HepG2 (cell line): ENCODE data around the gene SUSD6. TPM values are rescaled to one million over a fixed set of nuclear protein-coding genes. Genes with fewer than 3 reads are reported as not detected.
A peak's percentile ranks its signal among the peaks of the same experiment; 100 is the strongest.

Experiments
- FOXP1 ChIP-seq, 2 experiments: fragments of 450-650 bp in 1 of 2; IDR thresholded peaks; 2 replicates each; pipeline ENCODE4 v1.6.1; 2017 to 2018; ENCODE audit warnings: antibody characterized with exemption in 1 of 2
- HNF4A ChIP-seq: sonication (generic); formaldehyde crosslinking; IDR thresholded peaks from 2 replicates; pipeline ENCODE4 v1.4.0; 2020; ENCODE audit warnings: missing genetic modification reagents
- NR2F6 ChIP-seq, 2 experiments: IDR thresholded peaks; 2 replicates each; pipeline ENCODE4 v1.6.1; 2016; ENCODE audit warnings: antibody characterized with exemption in 1 of 2, mild to moderate bottlenecking in 1 of 2
- POGZ ChIP-seq: sonication (generic); formaldehyde crosslinking; IDR thresholded peaks from 2 replicates; pipeline ENCODE4 v1.4.0; 2020; ENCODE audit warnings: mild to moderate bottlenecking, missing genetic modification reagents
- RAD21 ChIP-seq: fragments of 450-650 bp; formaldehyde crosslinking; IDR thresholded peaks from 2 replicates; pipeline ENCODE4 v1.5.0; 2020; ENCODE audit warnings: mild to moderate bottlenecking
- YEATS2 ChIP-seq: sonication (generic); formaldehyde crosslinking; IDR thresholded peaks from 2 replicates; pipeline ENCODE4 v1.4.0; 2020; ENCODE audit warnings: missing genetic modification reagents, borderline replicate concordance
- polyA plus RNA-seq, 8 experiments: library from polyadenylated mRNA; depleted of rRNA in 3 of 8; stranded (reverse) in 7 of 8; unstranded in 1 of 8; fragments of >200 nt; fragmentation: Illumina TruSeq in 4 of 8; extraction: Trizol in 4 of 8; gene quantifications; 2 replicates each; pipeline versions ENCODE4 v1.2.1 to v1.2.3, GENCODE V29; 2011 to 2016; ENCODE audit warnings: low read depth in 4 of 8, missing spikeins in 1 of 8, mixed read lengths in 1 of 8; ENCODE audit not compliant: insufficient read depth in 1 of 8
- total RNA-seq, 5 experiments: library from RNA; depleted of rRNA; stranded (reverse); fragments of >200 nt; fragmentation: Illumina TruSeq; extraction: Trizol; gene quantifications; 2 replicates each; pipeline ENCODE4 v1.2.3, GENCODE V29; 2016; ENCODE audit warnings: low read depth in 1 of 5
- TF ChIP-seq, protein P1 (sequence below): IDR thresholded peaks from 2 replicates; pipeline ENCODE4 v1.6.1; 2016; ENCODE audit warnings: low read depth, missing genetic modification reagents, missing compliant biosample characterization
- TF ChIP-seq, protein P2 (sequence below): sonication (generic); formaldehyde crosslinking; IDR thresholded peaks from 2 replicates; pipeline ENCODE4 v1.5.0; 2020; ENCODE audit warnings: mild to moderate bottlenecking, missing genetic modification reagents, borderline replicate concordance
- TF ChIP-seq, protein P3 (sequence below): fragments of 450-650 bp; IDR thresholded peaks from 2 replicates; pipeline ENCODE4 v1.6.1; 2016
- TF ChIP-seq, protein P4 (sequence below): sonication (generic); formaldehyde crosslinking; IDR thresholded peaks from 2 replicates; pipeline ENCODE4 v1.4.0; 2020; ENCODE audit warnings: missing genetic modification reagents, borderline replicate concordance

SUSD6 gene
- total and polyA plus RNA-seq, 2 of the 13 experiments (the other 11 are each of a cell fraction or from before 2014, with no cell fraction given): 7.2 to 7.4 TPM

DNA sequence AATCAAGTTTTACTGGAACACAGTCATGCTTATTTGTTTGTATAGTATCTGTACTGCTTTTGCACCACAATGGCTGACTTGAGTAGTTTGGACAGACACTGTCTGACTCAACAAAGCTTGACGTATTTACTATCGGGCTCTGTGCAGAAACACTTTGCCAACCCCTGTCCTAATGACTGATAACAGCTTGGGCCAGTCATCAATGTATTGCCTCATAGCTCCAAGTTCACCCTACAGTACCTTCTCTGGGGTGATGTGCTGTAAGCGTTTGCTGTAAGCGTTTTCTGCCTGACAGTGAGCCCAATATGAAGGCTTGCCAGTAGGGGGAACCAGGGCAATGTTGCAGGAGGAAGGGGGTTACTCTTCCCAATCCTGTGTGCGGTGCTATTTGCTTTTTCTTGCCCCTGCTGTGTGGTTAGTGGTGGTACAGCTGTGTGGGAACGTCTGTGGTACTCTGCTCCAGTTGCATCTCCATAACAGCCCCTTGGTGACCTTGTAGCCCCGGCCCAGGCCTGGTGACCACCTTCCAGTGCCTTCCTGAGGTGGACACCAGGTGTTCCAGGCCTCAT, 31.3 kb upstream of the SUSD6 start (continued):
- TF ChIP-seq, protein P1, sequence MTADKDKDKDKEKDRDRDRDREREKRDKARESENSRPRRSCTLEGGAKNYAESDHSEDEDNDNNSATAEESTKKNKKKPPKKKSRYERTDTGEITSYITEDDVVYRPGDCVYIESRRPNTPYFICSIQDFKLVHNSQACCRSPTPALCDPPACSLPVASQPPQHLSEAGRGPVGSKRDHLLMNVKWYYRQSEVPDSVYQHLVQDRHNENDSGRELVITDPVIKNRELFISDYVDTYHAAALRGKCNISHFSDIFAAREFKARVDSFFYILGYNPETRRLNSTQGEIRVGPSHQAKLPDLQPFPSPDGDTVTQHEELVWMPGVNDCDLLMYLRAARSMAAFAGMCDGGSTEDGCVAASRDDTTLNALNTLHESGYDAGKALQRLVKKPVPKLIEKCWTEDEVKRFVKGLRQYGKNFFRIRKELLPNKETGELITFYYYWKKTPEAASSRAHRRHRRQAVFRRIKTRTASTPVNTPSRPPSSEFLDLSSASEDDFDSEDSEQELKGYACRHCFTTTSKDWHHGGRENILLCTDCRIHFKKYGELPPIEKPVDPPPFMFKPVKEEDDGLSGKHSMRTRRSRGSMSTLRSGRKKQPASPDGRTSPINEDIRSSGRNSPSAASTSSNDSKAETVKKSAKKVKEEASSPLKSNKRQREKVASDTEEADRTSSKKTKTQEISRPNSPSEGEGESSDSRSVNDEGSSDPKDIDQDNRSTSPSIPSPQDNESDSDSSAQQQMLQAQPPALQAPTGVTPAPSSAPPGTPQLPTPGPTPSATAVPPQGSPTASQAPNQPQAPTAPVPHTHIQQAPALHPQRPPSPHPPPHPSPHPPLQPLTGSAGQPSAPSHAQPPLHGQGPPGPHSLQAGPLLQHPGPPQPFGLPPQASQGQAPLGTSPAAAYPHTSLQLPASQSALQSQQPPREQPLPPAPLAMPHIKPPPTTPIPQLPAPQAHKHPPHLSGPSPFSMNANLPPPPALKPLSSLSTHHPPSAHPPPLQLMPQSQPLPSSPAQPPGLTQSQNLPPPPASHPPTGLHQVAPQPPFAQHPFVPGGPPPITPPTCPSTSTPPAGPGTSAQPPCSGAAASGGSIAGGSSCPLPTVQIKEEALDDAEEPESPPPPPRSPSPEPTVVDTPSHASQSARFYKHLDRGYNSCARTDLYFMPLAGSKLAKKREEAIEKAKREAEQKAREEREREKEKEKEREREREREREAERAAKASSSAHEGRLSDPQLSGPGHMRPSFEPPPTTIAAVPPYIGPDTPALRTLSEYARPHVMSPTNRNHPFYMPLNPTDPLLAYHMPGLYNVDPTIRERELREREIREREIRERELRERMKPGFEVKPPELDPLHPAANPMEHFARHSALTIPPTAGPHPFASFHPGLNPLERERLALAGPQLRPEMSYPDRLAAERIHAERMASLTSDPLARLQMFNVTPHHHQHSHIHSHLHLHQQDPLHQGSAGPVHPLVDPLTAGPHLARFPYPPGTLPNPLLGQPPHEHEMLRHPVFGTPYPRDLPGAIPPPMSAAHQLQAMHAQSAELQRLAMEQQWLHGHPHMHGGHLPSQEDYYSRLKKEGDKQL (CRISPR knock-in tag): 0 out of 2 replicates have a peak, but pooled peaks have one; percentile 40
- TF ChIP-seq HNF4A (CRISPR knock-in tag) (peak; percentile 88), FOXP1 (IDR thresholded peaks at IDR 0.05) (peak; percentile 61; the same call in 1 of the 2 replicates), FOXP1 (CRISPR knock-in tag; IDR thresholded peaks at IDR 0.05) (peak; percentile 78), RAD21 (CRISPR knock-in tag) (peak; percentile 74; the same call in 1 of the 2 replicates), YEATS2 (CRISPR knock-in tag) (0 out of 2 replicates have a peak, but pooled peaks have one; percentile 17), NR2F6 (IDR thresholded peaks at IDR 0.05) (no peak), NR2F6 (CRISPR knock-in tag; IDR thresholded peaks at IDR 0.05) (0 out of 2 replicates have a peak, but pooled peaks have one; percentile 14), POGZ (CRISPR knock-in tag) (peak; percentile 58; the same call in 1 of the 2 replicates)
- TF ChIP-seq, protein P2, sequence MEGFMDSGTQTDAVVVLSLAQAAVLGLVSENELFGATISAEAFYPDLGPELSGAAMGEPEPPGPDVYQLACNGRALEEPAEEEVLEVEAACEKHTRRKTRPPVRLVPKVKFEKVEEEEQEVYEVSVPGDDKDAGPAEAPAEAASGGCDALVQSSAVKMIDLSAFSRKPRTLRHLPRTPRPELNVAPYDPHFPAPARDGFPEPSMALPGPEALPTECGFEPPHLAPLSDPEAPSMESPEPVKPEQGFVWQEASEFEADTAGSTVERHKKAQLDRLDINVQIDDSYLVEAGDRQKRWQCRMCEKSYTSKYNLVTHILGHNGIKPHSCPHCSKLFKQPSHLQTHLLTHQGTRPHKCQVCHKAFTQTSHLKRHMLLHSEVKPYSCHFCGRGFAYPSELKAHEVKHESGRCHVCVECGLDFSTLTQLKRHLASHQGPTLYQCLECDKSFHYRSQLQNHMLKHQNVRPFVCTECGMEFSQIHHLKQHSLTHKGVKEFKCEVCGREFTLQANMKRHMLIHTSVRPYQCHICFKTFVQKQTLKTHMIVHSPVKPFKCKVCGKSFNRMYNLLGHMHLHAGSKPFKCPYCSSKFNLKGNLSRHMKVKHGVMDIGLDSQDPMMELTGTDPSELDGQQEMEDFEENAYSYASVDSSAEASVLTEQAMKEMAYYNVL (CRISPR knock-in tag): peak; percentile 84
- TF ChIP-seq, protein P3, sequence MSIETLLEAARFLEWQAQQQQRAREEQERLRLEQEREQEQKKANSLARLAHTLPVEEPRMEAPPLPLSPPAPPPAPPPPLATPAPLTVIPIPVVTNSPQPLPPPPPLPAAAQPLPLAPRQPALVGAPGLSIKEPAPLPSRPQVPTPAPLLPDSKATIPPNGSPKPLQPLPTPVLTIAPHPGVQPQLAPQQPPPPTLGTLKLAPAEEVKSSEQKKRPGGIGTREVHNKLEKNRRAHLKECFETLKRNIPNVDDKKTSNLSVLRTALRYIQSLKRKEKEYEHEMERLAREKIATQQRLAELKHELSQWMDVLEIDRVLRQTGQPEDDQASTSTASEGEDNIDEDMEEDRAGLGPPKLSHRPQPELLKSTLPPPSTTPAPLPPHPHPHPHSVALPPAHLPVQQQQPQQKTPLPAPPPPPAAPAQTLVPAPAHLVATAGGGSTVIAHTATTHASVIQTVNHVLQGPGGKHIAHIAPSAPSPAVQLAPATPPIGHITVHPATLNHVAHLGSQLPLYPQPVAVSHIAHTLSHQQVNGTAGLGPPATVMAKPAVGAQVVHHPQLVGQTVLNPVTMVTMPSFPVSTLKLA: peak; percentile 5; the same call in 1 of the 2 replicates
- TF ChIP-seq, protein P4, sequence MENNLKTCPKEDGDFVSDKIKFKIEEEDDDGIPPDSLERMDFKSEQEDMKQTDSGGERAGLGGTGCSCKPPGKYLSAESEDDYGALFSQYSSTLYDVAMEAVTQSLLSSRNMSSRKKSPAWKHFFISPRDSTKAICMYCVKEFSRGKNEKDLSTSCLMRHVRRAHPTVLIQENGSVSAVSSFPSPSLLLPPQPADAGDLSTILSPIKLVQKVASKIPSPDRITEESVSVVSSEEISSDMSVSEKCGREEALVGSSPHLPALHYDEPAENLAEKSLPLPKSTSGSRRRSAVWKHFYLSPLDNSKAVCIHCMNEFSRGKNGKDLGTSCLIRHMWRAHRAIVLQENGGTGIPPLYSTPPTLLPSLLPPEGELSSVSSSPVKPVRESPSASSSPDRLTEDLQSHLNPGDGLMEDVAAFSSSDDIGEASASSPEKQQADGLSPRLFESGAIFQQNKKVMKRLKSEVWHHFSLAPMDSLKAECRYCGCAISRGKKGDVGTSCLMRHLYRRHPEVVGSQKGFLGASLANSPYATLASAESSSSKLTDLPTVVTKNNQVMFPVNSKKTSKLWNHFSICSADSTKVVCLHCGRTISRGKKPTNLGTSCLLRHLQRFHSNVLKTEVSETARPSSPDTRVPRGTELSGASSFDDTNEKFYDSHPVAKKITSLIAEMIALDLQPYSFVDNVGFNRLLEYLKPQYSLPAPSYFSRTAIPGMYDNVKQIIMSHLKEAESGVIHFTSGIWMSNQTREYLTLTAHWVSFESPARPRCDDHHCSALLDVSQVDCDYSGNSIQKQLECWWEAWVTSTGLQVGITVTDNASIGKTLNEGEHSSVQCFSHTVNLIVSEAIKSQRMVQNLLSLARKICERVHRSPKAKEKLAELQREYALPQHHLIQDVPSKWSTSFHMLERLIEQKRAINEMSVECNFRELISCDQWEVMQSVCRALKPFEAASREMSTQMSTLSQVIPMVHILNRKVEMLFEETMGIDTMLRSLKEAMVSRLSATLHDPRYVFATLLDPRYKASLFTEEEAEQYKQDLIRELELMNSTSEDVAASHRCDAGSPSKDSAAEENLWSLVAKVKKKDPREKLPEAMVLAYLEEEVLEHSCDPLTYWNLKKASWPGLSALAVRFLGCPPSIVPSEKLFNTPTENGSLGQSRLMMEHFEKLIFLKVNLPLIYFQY (CRISPR knock-in tag): peak; percentile 59; the same call in 1 of the 2 replicates
